SK-N-MC (cell line): ENCODE results near the gene ACVR1.
A peak's percentile ranks its signal among the peaks of the same experiment; 100 is the strongest.

ENCODE experiments used
- DNase-seq: peaks from one replicate; pipeline ENCODE4 v3.0.0-alpha.2; 2011; ENCODE audit warnings: low read depth, low spot score
- H3K27ac ChIP-seq: fragments of 200-600 bp; sonication (generic); 2 replicates; pipeline ENCODE4 v1.5.1; 2016; ENCODE audit warnings: mixed run types
- H3K36me3 ChIP-seq: fragments of 200-600 bp; sonication (generic); 2 replicates; pipeline ENCODE4 v1.6.1; 2017; ENCODE audit warnings: antibody characterized with exemption, low read length, mixed read lengths; ENCODE audit not compliant: insufficient read depth
- H3K4me3 ChIP-seq: fragments of 200-600 bp; sonication (generic); 2 replicates; pipeline ENCODE4 v1.5.1; 2016
- H3K9ac ChIP-seq: fragments of 200-600 bp; sonication (generic); 2 replicates; pipeline ENCODE4 v1.8.0; 2017; ENCODE audit warnings: mixed run types, mixed read lengths; ENCODE audit not compliant: insufficient read length
- H3K9me3 ChIP-seq: fragments of 200-600 bp; sonication (generic); 2 replicates; pipeline ENCODE4 v1.6.1; 2017; ENCODE audit warnings: low read depth, mild to moderate bottlenecking, antibody characterized with exemption, low read length, moderate library complexity, mixed read lengths
- EZH2 ChIP-seq: fragments of 200-600 bp; sonication (generic); IDR thresholded peaks from one replicate; pipeline ENCODE4 v1.6.1; 2017; ENCODE audit warnings: antibody characterized with exemption
- FOXP2 ChIP-seq: optimal IDR thresholded peaks from 2 replicates; pipeline ENCODE3; 2011; ENCODE audit warnings: mild to moderate bottlenecking, moderate library complexity; ENCODE audit not compliant: insufficient read depth; ENCODE audit errors: extremely low read length, control extremely low read depth
- POLR2AphosphoS5 ChIP-seq: IDR thresholded peaks from 2 replicates; pipeline ENCODE4 v1.6.1; 2012; ENCODE audit warnings: mild to moderate bottlenecking, low read depth, low read length, borderline replicate concordance

ACVR1 gene

DNA sequence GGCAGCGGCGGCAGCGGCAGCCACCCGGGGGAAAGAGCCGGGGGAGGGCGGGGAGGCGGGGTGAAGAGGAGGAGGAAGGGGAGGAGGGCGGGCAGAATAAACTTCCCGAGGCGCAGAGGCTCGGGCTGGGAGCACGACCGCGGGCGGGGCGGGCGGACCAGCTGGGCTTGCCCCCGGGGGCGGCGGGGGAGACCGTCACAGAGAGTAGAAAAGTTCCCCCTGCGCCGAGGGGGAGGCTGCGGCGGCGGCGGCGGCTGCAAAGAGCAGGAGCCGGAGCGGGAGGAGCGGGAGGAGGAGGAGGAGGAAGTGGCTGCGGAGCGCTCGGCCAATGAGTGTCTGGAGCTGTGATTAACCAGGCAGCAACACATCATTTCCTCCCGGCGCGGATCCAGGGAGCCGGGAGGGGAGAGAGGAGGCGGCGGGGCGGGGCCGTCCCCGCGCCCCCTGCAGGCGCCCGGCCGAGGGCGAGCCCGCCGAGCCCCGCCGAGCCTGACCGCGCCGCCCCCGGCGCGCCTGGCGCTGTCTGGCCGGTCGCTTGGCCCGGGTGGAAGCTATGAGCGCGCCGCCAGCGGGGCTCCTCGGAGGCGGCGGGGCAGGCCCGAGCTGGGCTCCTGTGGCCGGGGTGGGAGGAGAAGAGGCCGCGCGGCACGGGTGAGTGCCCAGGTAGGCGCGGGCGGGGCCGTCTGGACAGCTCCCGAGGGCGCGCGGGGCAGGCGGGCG, at the start of gene ACVR1:
Gene ACVR1, minus strand, starts transcription at position 265 of the 720 bp plus-strand sequence. CDS start 76,837 bp downstream, outside the sequence.
- Histone ChIP-seq H3K9ac (peak within 1 kb of the TSS; percentile 81), H3K27ac (peak within 1 kb of the TSS; percentile 27)

DNA sequence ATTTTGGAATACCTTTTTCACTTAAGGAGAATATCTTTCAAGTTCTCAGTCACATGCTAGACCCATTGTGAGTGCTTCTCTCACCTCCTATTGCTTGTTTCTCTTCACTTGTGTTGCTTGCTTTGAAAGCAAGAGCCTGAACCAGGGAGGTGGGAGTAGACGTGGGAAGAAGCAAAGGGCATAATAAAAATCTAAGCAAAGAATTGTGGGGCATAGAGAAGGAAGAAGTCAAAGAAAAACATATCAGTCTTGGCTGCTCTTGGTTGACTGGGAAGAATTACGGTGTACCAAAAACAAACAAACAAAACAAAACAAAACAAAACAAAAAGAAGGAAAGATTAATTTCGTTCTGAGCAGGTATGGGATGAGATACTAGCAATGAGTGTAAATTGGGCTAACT, 48.9 kb upstream of the ACVR1 start:
- no peaks in the 10 kb centered on the region for H3K9me3 ChIP-seq
- no peak overlapping the region for H3K4me3 ChIP-seq
- no peaks in the 10 kb centered on the region for H3K36me3 ChIP-seq
- no peak overlapping the region for H3K9ac ChIP-seq
- H3K27ac ChIP-seq = no peak overlapping the region
- no peak for TF ChIP-seq FOXP2
- no peak for DNase-seq

More for the DNA sequence above, at the start of gene ACVR1:
- peak; percentile 63 for DNase-seq
- Histone ChIP-seq H3K9me3 (no peaks in the 10 kb centered on the region), H3K4me3 (peak within 1 kb of the TSS; percentile 88), H3K36me3 (no peaks in the 10 kb centered on the region)
- TF ChIP-seq EZH2 (no peak), POLR2AphosphoS5 (peak; percentile 67)

DNA sequence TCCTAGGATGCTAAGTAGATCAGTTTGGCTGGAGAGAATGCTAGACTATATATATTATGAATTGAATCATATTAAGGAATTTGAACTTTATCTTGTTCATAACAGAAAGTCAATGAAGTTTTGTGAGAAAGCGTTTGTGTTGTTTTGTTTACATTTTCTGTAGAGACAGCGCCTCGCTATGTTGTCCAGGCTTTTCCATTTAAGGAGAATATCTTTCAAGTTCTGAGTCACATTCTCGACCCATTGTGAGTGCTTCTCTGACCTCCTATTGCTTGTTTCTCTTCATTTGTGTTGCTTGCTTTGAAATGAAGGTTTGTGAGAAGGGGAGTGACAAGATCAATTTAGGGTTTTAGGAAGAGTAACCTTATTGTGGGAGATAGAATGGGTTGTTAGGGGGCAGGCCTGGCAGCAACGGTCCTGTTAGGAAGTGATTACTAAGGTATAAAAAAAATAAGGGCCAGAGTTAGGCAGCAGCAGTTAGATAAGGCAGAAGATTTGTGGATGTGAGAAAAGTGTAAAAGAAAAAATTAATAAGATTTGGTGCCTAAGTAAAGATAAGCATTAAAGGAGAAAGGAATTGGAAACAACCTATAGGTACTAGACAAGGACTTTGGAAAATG, 47.6 kb upstream of the ACVR1 start:
- Histone ChIP-seq H3K36me3 (no peaks in the 10 kb centered on the region), H3K27ac (no peak overlapping the region), H3K9me3 (no peaks in the 10 kb centered on the region), H3K4me3 (no peak overlapping the region), H3K9ac (no peak overlapping the region)
- no peak for TF ChIP-seq FOXP2
- no peak for TF ChIP-seq EZH2
- no peak for DNase-seq

- H3K9me3 ChIP-seq = no peaks in the 10 kb centered on the region
- no peak for TF ChIP-seq EZH2
- TF ChIP-seq FOXP2 = no peak
- no peak for TF ChIP-seq POLR2AphosphoS5
- no peak overlapping the region for H3K27ac ChIP-seq
- no peak overlapping the region for H3K4me3 ChIP-seq
- no peak overlapping the region for H3K9ac ChIP-seq
- no peak for DNase-seq
- no peaks in the 10 kb centered on the region for H3K36me3 ChIP-seq
Observed at GRCh38 chr2:157922815-157923214, 46.7 kb upstream of the ACVR1 start.

DNA sequence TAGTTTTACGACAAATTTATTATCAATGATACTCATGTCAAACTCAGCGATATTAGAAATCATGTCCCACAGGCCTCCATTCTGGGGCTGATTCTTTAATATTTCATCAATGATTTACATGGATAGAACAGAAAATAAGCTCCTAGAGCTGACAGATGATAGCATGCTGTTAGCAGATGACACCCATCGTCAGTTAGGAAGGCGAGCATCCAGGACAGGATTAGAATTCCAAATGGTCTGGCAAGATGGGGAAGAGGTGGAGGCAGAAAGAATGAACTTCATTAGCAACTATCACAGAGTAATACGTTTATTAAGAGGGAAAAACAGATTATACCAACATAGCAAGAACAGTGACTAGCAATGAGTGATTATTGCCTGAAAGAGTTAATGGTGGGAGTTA, 46.2 kb upstream of the ACVR1 start:
- Histone ChIP-seq H3K4me3 (no peak overlapping the region), H3K9ac (no peak overlapping the region), H3K27ac (no peak overlapping the region), H3K36me3 (no peaks in the 10 kb centered on the region), H3K9me3 (no peaks in the 10 kb centered on the region)
- DNase-seq = no peak
- TF ChIP-seq FOXP2 = no peak
- TF ChIP-seq EZH2 = no peak
- TF ChIP-seq POLR2AphosphoS5 = no peak

- H3K9ac ChIP-seq = no peak overlapping the region
- no peak overlapping the region for H3K4me3 ChIP-seq
- H3K27ac ChIP-seq = no peak overlapping the region
- TF ChIP-seq EZH2 (no peak), FOXP2 (no peak), POLR2AphosphoS5 (no peak)
- no peaks in the 10 kb centered on the region for H3K9me3 ChIP-seq
- no peak for DNase-seq
- no peaks in the 10 kb centered on the region for H3K36me3 ChIP-seq
Observed at GRCh38 chr2:157920736-157921135, 44.6 kb upstream of the ACVR1 start.

DNA sequence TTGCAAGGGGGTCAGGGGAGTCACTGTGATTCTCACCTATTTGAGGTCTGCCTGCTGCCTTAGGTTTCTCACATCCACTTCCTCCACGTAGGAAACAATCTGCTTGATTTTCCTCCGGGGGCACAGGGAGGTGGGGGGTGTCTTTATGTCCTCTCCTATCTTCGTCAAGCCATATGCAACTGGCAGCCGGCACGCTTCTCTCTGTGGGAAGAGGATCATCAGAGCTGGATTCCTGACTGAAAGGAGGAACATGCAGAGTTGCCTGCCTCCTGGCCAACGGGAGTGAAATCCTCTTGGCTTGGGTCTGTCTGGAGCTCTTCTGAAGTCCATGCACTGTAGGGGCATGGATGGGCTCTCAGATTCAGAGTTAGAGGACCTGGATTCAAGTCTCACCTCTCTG, 43.1 kb upstream of the ACVR1 start:
- no peak for TF ChIP-seq FOXP2
- TF ChIP-seq EZH2 = no peak
- no peak for TF ChIP-seq POLR2AphosphoS5
- no peak overlapping the region for H3K9ac ChIP-seq

GRCh38 chr2:157918319-157918718, 42.2 kb upstream of the ACVR1 start:
- no peak for TF ChIP-seq POLR2AphosphoS5
- no peak for TF ChIP-seq EZH2
- no peak for DNase-seq
- Histone ChIP-seq H3K9ac (no peak overlapping the region), H3K27ac (no peak overlapping the region), H3K9me3 (no peaks in the 10 kb centered on the region), H3K36me3 (no peaks in the 10 kb centered on the region), H3K4me3 (no peak overlapping the region)

More for the DNA sequence above, 43.1 kb upstream of the ACVR1 start:
- H3K36me3 ChIP-seq = no peaks in the 10 kb centered on the region
- no peak overlapping the region for H3K4me3 ChIP-seq
- H3K27ac ChIP-seq = no peak overlapping the region
- no peak for DNase-seq
- no peaks in the 10 kb centered on the region for H3K9me3 ChIP-seq

DNA sequence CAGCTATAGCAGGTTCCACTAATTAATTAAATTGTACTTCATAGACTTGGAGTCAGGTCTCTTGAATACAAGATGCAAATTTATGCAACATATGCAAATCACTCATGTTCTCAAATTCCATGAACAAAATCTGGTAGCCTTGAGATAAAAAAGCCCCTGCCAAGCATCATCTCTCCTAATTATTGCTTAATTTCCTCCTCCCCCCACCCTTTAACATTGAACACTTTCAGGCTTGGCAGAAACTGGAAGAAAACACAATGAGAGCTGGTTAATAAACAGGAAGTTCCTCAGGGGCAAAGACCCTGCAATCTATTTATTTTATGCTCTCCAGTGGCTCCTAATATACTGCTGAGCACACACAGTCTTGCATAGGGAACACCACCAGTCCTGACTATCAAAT, 35.6 kb upstream of the ACVR1 start:
- peak; percentile 71 for DNase-seq
- H3K9ac ChIP-seq = no peak overlapping the region
- no peaks in the 10 kb centered on the region for H3K9me3 ChIP-seq
- peak overlapping the region; percentile 34; the same call in 1 of the 2 replicates for H3K27ac ChIP-seq
- H3K4me3 ChIP-seq = peak overlapping the region; percentile 25; the same call in 1 of the 2 replicates
- no peaks in the 10 kb centered on the region for H3K36me3 ChIP-seq
- TF ChIP-seq POLR2AphosphoS5 (no peak; the same call in 1 of the 2 replicates), FOXP2 (peak; percentile 96), EZH2 (no peak)
